ENCODE results near the gene TMEM117. TPM values are rescaled to one million over a fixed set of nuclear protein-coding genes. Genes with fewer than 3 reads are reported as not detected.

TMEM117 gene
- total and polyA plus RNA-seq, 2 donors (not counting 3 experiments of a cell fraction or from before 2014, with no cell fraction given), result 1.2 to 3.8 TPM

DNA sequence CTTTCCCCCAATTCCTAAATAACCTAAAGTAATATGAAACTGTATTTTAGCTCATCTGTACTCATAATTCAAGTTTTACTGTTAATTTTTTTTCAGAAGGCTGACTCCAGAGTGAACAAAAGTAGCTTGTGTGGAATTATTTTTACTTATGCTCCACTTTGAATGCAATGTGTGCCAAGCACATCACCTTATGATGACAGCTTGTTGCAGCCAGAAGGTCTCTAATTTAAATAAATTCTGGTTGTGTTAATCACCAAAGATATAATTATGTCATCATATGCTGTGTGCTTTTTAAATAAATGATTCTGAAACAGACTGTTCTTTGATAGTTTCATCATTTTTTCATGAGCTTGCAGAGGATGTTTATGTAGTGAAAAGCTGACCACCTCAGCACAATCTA lies 283.1 kb downstream of the TMEM117 start:
- dilution Hi-C loops (cut with MboI; ENCODE audit: extremely low pct_ligation_motif_present, low sequenced_read_pairs), result no loop called here
- Histone ChIP-seq H3K9ac (replicated peaks; ENCODE audit: extremely low read depth, insufficient read depth, low read length) (no peak overlapping the region), H3K27ac (ENCODE audit: insufficient read depth, low read depth, low read length) (no peak overlapping the region), H3K36me3 (ENCODE audit: control insufficient read depth in 2 of 2, extremely low read depth in 1 of 2, insufficient read depth in 2 of 2, low read length in 2 of 2) (no peaks in the 10 kb centered on the region), H3K4me1 (ENCODE audit: control insufficient read depth, extremely low read depth, insufficient read depth, low read length) (no peaks in the 10 kb centered on the region), H3K9me1 (replicated peaks; ENCODE audit: control insufficient read depth, extremely low read depth, insufficient read depth, low read length) (no peaks in the 10 kb centered on the region), H3K9me3 (replicated peaks; ENCODE audit: control insufficient read depth, insufficient read depth, low read length) (no peaks in the 10 kb centered on the region), H3K79me2 (ENCODE audit: control insufficient read depth, insufficient read depth, low read length) (no peaks in the 10 kb centered on the region), H3K4me2 (ENCODE audit: insufficient read depth, low read length) (no peak overlapping the region), H3K27me3 (ENCODE audit: control insufficient read depth in 2 of 2, insufficient read depth in 2 of 2, low read length in 2 of 2) (no peaks in the 10 kb centered on the region), H3K4me3 (replicated peaks in 1 of 3; ENCODE audit: insufficient read depth in 1 of 3, low read depth in 1 of 3, low read length in 3 of 3) (no peak overlapping the region), H4K20me1 (replicated peaks; ENCODE audit: control insufficient read depth, extremely low read depth, insufficient read depth, low read length) (no peaks in the 10 kb centered on the region), H2AFZ (ENCODE audit: low read depth, low read length) (no peak overlapping the region)
- BruUV-seq (replicated peaks), result no TSS peak
- DNase-seq (ENCODE audit: low read depth, low spot score), result no peak
- FAIRE-seq, result no peak
- ChIA-PET CTCF (interaction anchor here (1.4 kb wide), 1 partner anchor 12 kb away, joined by 3 read pairs; no protein-coding TSS in a partner anchor), POLR2A (no interaction called here)
- TF ChIP-seq JUN (IDR thresholded peaks at IDR 0.05; ENCODE audit: borderline replicate concordance, insufficient read depth, insufficient read length, low read depth) (no peak), CTCF (IDR thresholded peaks at IDR 0.05; ENCODE audit: extremely low read depth in 1 of 2, insufficient read depth in 1 of 2, low read depth in 1 of 2, low read length in 2 of 2) (no peak), GATA2 (IDR thresholded peaks at IDR 0.05; ENCODE audit: insufficient read depth, insufficient read length, low read depth, low read length) (no peak), FOS (IDR thresholded peaks at IDR 0.05; ENCODE audit: borderline replicate concordance, insufficient read depth, low read length) (no peak), POLR2A (IDR thresholded peaks at IDR 0.05; ENCODE audit: low read depth, low read length) (no peak), MYC (IDR thresholded peaks at IDR 0.05; ENCODE audit: low read depth, low read length) (no peak), EZH2 (IDR thresholded peaks at IDR 0.05; ENCODE audit: borderline replicate concordance, low read depth, low read length, severe bottlenecking) (no peak), POLR2AphosphoS5 (IDR thresholded peaks at IDR 0.05; ENCODE audit: insufficient read depth, low read depth, low read length) (no peak)
- TF ChIP-seq, protein P1, sequence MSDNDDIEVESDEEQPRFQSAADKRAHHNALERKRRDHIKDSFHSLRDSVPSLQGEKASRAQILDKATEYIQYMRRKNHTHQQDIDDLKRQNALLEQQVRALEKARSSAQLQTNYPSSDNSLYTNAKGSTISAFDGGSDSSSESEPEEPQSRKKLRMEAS (IDR thresholded peaks at IDR 0.05; ENCODE audit: insufficient read depth, insufficient read length), result no peak
- intact Hi-C loops (cut with micrococcal nuclease), result no loop called here

All from endothelial cell of umbilical vein (primary cell).